NK-92 (cell line): ENCODE data around the gene PAIP1.
"Not testable (repeated sequence)": the region's sequence is repeated elsewhere in the genome, so short reads cannot be mapped to it uniquely, and the experiment has no call there.

Experiments
- DNase-seq: peaks from one replicate; lab custom pipeline; 2025; ENCODE audit not compliant: unreplicated experiment; lab: John Stamatoyannopoulos, UW

Gene PAIP1, protein sequence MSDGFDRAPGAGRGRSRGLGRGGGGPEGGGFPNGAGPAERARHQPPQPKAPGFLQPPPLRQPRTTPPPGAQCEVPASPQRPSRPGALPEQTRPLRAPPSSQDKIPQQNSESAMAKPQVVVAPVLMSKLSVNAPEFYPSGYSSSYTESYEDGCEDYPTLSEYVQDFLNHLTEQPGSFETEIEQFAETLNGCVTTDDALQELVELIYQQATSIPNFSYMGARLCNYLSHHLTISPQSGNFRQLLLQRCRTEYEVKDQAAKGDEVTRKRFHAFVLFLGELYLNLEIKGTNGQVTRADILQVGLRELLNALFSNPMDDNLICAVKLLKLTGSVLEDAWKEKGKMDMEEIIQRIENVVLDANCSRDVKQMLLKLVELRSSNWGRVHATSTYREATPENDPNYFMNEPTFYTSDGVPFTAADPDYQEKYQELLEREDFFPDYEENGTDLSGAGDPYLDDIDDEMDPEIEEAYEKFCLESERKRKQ

DNA sequence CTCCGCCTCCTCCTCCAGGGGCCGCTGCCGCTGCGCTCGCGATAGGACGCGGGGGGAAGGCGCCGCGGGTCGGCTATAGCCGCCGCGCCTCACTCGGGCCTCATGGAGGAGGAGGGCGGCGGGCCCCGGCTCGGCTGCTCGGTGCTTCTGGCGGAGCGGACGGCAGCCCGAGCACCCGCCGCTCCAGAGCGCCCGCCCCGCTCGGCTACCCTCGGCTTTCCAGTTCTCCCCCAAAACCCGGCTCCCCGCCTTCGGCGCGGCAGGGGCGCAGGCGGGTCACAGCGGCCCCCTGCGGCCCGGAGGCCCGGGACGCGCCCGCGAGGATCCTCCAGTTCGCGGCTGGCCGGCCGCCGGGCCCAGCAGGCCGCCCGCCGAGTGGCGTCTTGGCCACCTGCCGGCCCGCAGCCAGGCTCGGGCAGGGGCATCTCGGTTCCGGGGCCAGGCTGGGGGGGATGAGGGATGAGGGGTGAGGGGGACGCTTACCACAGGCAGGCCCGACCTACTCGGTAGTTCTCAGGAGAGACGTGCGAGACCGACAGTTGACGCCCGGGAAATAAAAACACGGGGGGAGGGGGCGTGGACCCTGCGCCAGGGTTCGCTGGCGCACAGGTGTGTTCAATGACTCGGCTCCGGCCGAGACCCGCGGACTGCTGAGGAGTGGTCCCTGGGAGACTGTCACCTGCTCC lies at the start of gene PAIP1:
Gene PAIP1, minus strand, starts transcription at position 221 of the 686 bp plus-strand sequence. CDS start 231 bp downstream, outside the sequence.
- no peak for DNase-seq

DNA sequence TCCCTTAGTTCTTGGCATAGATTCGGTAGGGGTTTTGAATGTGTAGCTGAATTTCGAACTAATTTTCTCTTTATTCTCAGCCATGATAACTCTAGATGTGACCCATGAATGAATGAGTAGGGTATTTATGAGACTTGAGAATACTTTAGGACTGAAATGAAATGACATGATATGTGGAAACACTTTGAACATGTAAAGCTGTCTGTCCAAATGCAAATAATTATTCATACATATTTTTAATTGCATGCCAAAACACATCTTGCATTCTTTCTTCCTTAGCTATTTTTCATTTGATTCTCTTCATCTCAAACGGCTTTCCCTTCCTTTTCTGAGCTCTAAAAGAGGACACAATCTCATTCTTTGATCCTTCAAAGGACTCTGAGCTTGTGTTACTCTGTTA lies 49.5 kb upstream of the PAIP1 start:
- DNase-seq, result no peak

- DNase-seq, result no peak
These were observed 47.8 kb upstream of the PAIP1 start for GRCh38 chr5:43604699-43605098.

- no peak for DNase-seq
These were observed 46.7 kb upstream of the PAIP1 start for GRCh38 chr5:43603344-43604217.

- no peak for DNase-seq
These were observed 45.8 kb upstream of the PAIP1 start, which contains the start of gene NNT for GRCh38 chr5:43602461-43603343. Gene NNT (plus strand): TSS chr5:43603180. CDS start chr5:43609196, 6,016 bp downstream.

GRCh38 chr5:43601454-43602260 lies 44.8 kb upstream of the PAIP1 start:
- no peak for DNase-seq

DNA sequence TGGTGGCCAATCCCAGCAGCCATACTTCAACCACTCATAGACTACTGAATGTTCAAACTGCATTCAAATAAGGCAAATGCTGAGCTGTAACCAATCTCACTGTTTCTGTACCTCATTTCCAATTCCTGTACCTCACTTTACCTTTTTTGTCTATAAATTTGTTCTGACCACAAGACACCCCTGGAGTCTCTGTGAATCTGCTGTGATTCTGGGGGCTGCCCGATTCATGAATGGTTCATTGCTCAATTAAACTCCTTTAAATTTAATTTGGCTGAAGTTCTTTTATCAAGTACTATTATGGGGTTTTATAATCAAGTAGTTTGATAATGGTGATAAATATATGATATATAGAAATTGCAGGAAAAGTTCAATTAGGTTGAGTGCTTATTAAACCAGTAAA lies 42.0 kb upstream of the PAIP1 start:
- DNase-seq, result not testable (repeated sequence)

DNA sequence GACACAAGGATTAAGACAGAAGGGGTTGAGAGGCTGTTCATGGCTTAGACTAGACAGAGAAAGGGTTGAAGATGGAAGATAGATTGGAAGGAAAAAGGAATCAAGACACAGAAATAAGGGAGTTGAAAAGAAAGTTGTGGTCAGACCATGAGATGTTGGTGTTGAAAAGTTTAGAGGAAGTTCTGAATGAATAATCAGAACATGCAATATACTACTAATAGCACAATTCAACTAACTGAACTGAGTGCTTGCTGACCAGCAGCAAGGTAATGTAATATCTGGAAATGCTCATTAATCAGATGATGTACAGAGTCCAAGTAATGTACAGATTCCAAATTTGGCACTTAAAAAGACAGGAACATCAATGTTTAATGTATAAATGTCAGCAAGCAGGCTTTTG lies 35.5 kb upstream of the PAIP1 start:
- no peak for DNase-seq

DNA sequence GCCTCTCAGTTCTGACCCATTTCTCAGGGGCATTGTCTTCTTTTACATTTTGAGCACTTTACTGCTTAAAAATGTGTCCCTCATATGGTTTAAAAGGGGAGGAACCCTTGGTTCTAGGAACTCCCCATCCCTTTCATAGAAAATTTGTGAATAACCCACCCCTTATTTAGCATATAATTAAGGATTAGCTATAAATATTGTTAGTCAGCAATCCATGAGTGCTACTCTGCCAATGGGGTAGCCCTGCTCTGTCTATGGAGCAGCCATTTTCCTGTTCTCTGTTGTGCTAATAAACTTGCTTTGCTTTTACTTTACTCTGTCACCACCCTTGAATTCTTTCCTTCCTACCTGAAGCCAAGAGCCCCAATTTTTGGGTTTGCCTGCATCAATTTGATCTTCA lies 33.8 kb upstream of the PAIP1 start:
- no peak for DNase-seq

DNA sequence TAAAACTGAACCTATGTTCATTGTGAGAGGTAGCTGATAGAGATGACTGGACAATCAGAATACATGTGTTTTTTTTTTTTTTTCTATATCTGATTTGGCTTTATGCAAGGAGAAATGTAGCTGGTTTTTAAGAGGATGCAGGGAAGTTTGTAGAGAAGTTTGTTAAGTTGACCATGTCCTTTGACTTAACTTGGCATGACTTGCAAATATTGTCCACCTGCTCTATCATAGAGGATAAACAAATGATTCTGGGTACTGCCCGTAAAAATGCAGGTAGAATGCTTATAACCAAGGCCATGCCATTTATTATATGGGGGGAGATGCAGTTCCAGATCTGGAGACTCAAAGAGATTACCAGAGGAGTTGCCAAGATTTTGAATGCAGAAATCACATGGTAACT lies 32.4 kb upstream of the PAIP1 start:
- no peak for DNase-seq

DNA sequence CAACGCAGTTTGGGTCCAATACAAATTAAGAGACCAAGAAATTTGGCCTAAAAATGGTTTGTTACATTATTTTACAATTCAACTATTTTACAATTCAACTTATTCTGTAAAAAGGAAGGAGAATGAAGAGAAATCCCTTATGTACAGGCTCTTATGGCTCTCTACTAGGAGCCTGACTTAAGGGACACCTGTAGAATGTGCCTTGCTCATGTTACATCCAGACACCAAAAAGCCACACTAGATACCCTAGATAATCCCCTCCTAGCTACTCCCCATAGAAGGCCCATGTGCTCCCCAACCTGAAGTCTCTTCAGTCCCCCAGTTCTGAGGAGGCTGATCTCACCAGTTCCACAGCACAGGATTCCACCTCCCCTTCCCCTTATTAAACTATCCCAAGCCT lies 32.0 kb upstream of the PAIP1 start:
- no peak for DNase-seq

DNA sequence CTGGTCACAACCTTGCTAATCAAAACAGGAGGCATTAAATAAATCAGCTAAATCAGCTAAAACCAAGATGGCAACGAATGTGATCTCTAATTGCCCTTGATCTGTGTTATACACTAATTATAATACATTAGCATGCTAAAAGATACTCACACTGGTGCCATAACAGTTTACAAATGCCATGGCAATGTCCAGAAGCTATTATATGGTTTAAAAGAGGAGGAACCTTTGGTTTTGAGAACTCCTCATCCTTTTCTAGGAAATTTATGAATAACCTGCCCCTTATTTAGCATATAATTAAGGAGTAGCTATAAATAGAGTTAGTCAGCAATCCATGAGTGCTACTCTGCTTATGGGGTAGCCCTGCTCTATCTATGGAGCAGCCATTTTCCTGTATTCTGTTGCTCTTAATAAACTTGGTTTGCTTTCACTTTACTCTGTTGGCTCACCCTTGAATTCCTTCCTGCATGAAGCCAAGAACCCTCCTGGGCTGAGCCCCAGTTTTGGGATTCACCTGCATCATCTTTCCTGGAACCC lies 27.4 kb upstream of the PAIP1 start:
- DNase-seq, result no peak

DNA sequence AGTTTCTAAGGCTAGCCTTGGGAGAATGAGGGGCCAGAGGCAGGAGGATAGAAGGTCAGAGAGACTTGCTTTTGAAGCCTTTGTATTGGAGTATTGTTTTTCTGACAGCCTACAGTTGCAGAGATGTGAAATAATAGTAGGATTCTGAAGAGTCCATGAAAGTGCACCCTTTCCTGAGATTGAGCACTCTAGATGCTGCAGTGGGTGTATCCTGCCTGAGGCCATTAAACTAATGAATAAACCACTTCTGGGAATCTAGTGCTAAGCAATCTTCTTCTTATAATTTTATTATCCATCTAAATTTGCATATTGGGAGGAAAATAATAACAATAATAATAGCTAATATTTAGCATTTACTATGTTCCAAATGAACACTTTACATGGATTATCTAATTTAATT lies 26.8 kb upstream of the PAIP1 start:
- DNase-seq, result no peak

GRCh38 chr5:43582082-43583005 lies 25.5 kb upstream of the PAIP1 start:
- no peak for DNase-seq

DNA sequence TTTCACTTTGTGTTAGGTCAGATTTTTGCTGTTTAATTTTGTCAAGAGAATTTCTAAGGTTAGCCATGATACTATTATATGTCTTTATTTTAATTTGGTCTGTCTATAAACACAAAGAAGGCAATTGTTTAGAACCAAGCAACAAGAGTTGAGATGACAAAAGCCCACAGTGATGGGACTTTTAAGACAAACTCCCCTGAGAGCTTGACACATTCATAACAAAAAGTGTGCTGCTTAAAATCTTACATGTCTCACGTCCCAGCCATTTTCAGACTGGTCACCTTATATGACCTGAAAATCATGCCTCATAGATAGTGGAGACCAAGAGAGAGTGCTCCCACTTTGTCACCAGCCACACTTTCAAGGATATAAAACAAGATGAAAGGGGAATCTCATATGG lies 24.5 kb upstream of the PAIP1 start:
- DNase-seq, result no peak

DNA sequence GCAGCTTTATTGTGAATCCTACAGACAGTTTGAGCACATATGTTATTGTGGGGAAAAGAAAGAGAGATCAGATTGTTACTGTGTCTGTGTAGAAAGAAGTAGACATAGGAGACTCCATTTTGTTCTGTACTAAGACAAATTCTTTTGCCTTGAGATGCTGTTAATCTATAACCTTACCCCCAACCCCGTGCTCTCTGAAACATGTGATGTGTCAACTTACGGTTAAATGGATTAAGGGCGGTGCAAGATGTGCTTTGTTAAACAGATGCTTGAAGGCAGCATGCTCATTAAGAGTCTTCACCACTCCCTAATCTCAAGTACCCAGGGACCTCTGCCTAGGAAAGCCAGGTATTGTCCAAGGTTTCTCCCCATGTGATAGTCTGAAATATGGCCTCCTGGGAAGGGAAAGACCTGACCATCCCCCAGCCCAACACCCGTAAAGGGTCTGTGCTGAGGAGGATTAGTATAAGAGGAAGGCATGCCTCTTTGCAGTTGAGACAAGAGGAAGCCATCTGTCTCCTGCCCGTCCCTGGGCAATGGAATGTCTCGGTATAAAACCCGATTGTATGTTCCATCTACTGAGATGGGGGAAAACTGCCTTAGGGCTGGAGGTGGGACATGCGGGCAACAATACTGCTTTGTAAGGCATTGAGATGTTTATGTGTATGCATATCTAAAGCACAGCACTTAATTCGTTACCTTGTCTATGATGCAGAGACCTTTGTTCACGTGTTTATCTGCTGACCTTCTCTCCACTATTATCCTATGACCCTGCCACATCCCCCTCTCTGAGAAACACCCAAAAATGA lies 23.7 kb upstream of the PAIP1 start:
- DNase-seq, result not testable (repeated sequence)

GRCh38 chr5:43573058-43573457 lies 16.2 kb upstream of the PAIP1 start:
- no peak for DNase-seq
